ENCODE data around the gene RIMOC1.

Gene RIMOC1, protein sequence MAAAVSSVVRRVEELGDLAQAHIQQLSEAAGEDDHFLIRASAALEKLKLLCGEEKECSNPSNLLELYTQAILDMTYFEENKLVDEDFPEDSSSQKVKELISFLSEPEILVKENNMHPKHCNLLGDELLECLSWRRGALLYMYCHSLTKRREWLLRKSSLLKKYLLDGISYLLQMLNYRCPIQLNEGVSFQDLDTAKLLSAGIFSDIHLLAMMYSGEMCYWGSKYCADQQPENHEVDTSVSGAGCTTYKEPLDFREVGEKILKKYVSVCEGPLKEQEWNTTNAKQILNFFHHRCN

GRCh38 chr5:41903892-41904799 lies at the start of gene RIMOC1:
Gene RIMOC1, plus strand, starts transcription at chr5:41904344. Its CDS starts 24 bp downstream, at chr5:41904368.
- DNase-seq (ENCODE audit: low spot score), result peak; percentile 99

- peak; percentile 50 for DNase-seq (ENCODE audit: low spot score)
These were observed 47.3 kb upstream of the RIMOC1 start for GRCh38 chr5:41856644-41857491.

DNA sequence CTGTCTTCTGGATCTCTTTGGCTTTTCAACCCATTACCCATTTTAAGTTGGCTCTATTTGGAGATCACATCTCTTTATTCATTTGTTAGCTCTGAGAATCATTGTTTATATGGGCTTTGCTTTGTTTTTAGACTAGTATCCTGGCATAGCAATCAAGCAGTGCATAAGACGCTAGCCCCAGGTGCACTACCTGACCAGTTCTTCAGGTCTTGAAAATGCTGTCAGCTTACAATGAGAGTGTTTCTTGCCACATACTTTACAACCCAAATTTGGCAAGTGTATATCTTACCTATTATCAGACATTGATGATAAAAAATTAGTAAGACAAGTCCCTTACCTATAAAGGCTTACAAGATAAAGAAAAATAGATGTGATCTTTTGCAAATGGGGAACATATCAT lies 46.2 kb upstream of the RIMOC1 start:
- DNase-seq (ENCODE audit: low spot score), result no peak

DNA sequence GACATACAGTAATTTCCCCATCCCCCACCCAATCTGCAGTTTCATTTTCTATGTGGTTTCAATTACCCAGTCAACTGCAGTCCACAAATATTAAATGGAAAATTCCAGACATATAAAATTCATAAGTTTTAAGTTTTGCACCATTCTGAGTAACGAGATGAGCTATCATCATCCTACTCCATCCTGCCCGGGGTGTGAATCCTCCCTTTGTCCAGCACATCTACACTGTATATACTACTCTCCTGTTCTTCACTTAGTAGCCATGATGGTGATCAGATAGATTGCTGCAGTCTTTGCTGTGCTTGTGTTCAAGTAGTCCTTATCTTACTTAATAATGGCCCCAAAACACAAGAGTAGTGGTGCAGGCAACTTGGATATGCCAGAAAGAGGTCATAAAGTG lies 45.3 kb upstream of the RIMOC1 start:
- DNase-seq (ENCODE audit: low spot score), result no peak

- peak; percentile 14 for DNase-seq (ENCODE audit: low spot score)
These were observed 40.2 kb upstream of the RIMOC1 start for GRCh38 chr5:41863871-41864486.

GRCh38 chr5:41869151-41869723 lies 34.9 kb upstream of the RIMOC1 start:
- DNase-seq (ENCODE audit: low spot score), result no peak

DNA sequence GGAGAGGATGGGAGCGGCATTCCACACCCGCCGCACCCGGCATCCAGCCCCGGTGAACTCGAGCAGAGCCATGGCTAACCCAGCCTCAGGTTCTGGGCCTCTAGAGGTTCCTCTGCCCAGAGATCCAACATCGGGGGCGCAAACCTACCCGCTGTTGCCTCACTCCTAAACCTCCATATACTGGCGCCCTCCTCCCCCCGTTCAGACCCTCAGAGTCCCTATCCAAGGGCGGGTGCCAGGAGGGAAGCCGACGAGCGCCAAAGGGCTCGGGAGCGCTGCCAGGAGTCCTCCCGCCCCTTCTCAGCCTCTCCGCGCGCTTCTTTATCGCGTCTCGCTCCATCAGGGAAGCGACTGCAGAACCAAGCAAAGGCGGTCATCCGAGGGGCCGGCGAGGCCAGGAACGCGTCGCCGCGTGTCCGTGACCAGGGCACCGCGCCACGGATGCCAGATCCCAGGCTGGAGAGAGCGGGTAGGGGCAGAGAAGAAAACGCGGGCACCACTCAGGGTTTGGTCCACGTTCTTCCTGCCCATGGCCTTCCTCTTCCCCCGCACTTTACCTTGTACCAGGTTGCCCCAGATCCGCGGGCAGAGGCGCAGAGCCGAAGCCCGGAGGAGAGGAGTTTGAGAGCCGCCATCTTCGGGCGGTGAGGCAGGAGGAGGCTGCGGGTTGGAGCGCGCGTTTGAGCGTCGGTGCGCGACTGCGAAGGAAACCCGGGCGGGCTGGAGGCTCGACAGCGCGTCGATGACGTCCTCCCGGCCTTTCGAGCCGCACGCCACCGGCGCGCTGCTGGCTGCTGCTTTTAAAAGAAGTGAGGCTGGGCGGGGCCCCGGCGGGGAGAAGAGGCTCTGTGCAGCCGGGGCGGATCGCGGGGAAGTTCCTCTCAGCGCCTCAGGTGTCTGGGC lies 34.2 kb upstream of the RIMOC1 start, which contains the start of gene OXCT1:
TSS of gene OXCT1 (minus strand) at position 702 of the 903 bp plus-strand sequence. CDS start at position 635, 67 bp downstream.
- peak; percentile 76 for DNase-seq (ENCODE audit: low spot score)

GRCh38 chr5:41870627-41871048 lies 33.5 kb upstream of the RIMOC1 start:
- DNase-seq (ENCODE audit: low spot score), result no peak

- no peak for DNase-seq (ENCODE audit: low spot score)
These were observed 32.3 kb upstream of the RIMOC1 start for GRCh38 chr5:41871852-41872251.

- DNase-seq (ENCODE audit: low spot score), result no peak
These were observed 29.6 kb upstream of the RIMOC1 start for GRCh38 chr5:41874512-41875060.

DNA sequence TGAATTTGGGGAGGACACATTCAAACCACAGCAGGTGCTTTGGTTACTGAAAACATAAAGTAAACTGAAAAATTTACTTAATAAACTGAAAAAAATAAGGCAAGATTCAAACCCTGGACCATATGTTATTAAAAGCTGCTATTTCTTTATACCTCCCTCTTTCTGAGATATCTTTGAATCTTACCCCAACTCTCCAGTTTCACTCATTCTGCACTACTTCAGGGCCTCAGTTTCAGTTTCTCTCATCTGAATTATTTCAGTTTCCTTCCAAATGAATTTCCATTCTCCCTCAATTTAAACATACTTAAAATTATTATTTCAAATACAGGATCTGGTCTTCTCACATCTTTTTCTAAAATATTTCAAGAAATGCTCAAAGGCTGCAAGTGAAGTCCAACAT lies 29.0 kb upstream of the RIMOC1 start:
- DNase-seq (ENCODE audit: low spot score), result no peak

DNA sequence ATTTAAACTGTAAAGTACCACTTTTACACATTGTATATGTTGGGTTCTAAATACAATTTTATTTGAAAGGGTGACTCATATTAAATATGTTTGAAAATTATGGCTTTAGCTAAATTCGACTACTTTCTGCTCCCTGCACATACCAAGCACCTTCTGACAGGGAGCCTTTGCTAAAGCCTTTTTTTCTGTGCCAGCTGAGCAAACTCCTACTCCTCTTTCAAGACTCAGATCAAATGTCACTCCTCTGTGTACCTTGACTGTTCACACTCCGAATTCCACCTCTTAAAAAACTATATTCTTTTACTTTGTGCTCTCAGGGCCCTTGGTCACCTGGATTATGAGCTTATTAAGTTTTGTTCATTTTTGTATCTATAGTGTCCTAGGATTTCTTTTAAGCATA lies 27.5 kb upstream of the RIMOC1 start:
- DNase-seq (ENCODE audit: low spot score), result no peak

DNA sequence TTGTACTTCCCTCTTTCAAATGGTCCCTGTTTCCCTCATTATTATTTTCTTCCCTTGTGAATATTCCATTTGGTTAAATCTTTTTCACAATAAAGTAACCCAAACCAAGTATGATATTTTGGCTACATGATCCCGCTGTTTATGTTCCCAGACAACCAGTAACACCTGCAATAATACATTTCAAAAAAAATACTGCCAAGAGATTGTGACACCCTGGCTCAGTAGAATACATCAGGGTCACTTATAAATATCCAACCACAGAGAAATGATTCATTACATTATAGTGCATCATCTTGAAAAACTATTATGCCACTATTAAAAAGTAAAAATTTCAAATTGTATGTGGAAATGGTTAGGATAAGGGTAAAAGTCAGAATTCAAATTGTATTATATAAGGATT lies 26.7 kb upstream of the RIMOC1 start:
- no peak for DNase-seq (ENCODE audit: low spot score)

- DNase-seq (ENCODE audit: low spot score), result no peak
These were observed 26.0 kb upstream of the RIMOC1 start for GRCh38 chr5:41878173-41878572.

DNA sequence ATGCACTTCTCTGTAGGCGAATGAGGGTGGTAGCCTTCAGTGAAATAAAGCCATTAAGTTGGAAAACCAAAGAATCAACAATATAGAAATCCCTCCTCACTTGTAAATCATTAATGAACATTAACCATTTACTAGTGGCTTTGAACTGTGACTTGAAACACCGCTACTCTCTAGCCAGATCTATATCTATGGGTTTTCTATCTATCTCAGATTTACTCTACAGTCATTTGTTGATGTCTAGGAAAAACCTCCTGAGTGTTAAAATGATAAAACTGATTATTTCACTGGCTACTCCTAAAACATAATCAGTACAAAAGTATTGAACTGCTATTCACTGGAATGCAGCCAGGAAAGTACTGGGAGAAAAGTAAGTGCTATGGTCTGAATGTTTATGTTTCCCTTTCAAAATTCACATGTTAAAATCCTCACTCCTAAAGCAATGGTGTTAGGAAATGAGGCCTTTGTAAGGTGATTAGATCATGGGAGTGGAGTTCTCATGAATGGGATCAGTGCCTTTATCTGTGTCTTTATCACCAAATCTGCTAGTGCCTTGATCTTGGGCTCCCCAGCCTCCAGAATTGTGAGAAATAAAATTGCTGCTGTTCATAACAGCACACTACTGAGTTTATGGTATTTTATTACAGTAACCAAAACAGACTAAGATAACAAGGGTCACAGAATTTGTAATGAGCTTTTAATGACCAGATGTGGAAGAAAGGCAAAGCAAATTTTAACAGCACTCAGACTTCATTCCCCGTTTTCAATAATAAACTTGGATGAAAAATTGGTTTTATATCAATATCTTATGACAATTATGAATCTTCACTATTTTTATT lies 25.3 kb upstream of the RIMOC1 start:
- no peak for DNase-seq (ENCODE audit: low spot score)

DNA sequence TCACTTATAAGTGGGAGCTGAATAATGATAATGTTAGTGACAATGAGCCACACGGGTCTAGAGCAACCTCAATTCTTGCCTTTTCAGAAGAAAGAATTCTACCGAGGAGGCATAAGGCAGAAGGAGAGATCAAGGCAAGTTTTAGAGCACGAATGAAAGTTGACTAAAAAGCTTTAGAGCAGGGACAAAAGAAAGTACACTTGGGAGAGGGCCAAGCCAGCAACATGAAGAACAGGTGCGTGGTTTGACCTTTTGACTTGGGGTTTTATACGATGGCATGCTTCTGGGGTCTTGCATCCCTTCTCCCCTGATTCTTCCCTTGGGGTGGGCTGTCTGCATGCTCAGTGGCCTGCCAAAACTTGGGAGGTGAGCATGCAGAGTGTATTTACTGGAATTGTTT lies 21.4 kb upstream of the RIMOC1 start:
- no peak for DNase-seq (ENCODE audit: low spot score)

DNA sequence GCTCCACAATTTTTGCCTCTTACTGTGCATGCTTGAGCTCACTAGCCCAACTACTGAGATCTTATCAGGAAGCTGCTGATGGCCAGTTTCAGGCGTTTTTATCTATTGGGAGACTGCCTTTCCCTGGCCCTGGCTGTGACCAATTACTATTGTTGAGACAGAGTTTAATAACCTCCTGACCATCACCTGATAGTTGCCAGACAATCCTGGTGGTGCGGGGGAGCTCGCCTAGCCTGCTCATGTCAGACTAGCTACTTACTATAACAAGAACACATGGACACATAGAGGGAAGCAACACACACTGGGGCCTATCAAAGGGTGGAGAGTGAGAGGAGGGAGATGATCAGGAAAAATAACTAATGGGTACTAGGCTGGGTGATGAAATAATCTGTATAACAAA lies 20.9 kb upstream of the RIMOC1 start:
- no peak for DNase-seq (ENCODE audit: low spot score)

GRCh38 chr5:41883936-41884335 lies 20.2 kb upstream of the RIMOC1 start:
- no peak for DNase-seq (ENCODE audit: low spot score)

DNA sequence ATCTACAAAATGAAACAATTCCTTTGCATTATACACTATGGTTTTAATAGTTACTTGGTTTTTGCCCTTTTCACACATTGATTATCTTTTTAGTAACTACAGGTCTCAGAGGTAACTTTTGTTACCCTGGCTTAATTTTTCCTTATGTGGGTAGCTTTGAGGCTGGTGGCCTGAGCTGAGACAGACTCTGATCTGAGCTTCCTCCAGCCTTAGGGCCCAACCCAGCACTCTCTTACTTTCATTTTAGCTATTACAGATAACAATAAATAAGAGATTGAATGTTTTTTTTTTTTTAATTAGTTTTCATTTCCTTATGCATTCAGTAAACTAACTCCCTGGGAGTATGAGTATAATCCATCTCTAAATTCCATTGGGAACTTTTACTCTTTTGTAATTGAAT lies 18.9 kb upstream of the RIMOC1 start:
- no peak for DNase-seq (ENCODE audit: low spot score)

All from SW480 (cell line).